BJ (cell line): Measurements from ENCODE around the gene CNOT8. TPM values are rescaled to one million over a fixed set of nuclear protein-coding genes. Genes with fewer than 3 reads are reported as not detected.
A peak's percentile ranks its signal among the peaks of the same experiment; 100 is the strongest.

ENCODE experiments used
- CTCF ChIA-PET: fragments of 350-600 bp; formaldehyde crosslinking; extraction: SDS; loops from one replicate; lab custom pipeline; 2021; ENCODE audit warnings: antibody characterized with exemption, inconsistent platforms; lab: Yijun Ruan, JAX
- POLR2A ChIA-PET: fragments of 300-600 bp; sonication (Branson Sonifier 250); formaldehyde crosslinking; extraction: SDS; loops from one replicate; lab custom pipeline; 2021; ENCODE audit warnings: antibody characterized with exemption; lab: Charles Lee
- DNase-seq: peaks from one replicate; pipeline ENCODE4 v3.0.0-alpha.2; 2011; ENCODE audit warnings: low read depth
- H3K27me3 ChIP-seq: 2 replicates; pipeline ENCODE4 v1.6.0; 2011; ENCODE audit warnings: low read length; ENCODE audit not compliant: control insufficient read depth, insufficient read depth
- H3K36me3 ChIP-seq: 2 replicates; pipeline ENCODE4 v1.5.1; 2011; ENCODE audit warnings: low read length; ENCODE audit not compliant: control insufficient read depth, insufficient read depth
- H3K4me3 ChIP-seq: 2 replicates; pipeline ENCODE4 v1.5.1; 2011; ENCODE audit warnings: low read depth, mild to moderate bottlenecking, control low read depth, low read length
- polyA plus RNA-seq: library from polyadenylated mRNA; depleted of rRNA; stranded (reverse); fragments of >200 nt; gene quantifications from 2 replicates; pipeline ENCODE4 v1.2.3, GENCODE V29; 2011
- TF ChIP-seq, protein P1 (sequence below): IDR thresholded peaks from 2 replicates; pipeline ENCODE4 v1.5.1; 2011; ENCODE audit warnings: low read depth, mild to moderate bottlenecking, control low read depth, inconsistent platforms, low read length, moderate library complexity; ENCODE audit not compliant: insufficient read depth

Gene CNOT8
- polyA plus RNA-seq, 1 experiment: 38.8 TPM

DNA sequence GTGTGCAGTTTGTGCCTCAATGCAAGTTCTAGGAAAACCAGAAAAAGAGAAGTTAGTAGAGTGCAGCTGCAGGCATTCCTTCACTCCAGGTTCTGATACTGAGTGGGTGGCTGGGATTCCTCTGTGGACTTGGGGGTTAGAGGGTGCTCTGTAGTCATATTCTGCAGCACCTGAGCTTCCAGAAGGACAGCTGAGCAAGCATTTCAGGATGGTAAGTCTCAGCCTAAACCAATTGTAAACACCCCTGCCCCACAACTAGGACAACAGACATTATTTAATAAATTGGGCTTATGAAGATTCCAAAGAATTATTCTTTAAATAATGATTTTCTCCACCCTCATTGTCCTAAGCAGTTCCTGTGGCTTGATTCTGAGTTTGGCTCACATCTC, 17.2 kb upstream of the CNOT8 start:
- Histone ChIP-seq H3K36me3 (0 out of 2 replicates have a peak, but pooled peaks cover 1% of the 10 kb centered on the region), H3K4me3 (no peak overlapping the region), H3K27me3 (no peaks in the 10 kb centered on the region)
- TF ChIP-seq, protein P1, sequence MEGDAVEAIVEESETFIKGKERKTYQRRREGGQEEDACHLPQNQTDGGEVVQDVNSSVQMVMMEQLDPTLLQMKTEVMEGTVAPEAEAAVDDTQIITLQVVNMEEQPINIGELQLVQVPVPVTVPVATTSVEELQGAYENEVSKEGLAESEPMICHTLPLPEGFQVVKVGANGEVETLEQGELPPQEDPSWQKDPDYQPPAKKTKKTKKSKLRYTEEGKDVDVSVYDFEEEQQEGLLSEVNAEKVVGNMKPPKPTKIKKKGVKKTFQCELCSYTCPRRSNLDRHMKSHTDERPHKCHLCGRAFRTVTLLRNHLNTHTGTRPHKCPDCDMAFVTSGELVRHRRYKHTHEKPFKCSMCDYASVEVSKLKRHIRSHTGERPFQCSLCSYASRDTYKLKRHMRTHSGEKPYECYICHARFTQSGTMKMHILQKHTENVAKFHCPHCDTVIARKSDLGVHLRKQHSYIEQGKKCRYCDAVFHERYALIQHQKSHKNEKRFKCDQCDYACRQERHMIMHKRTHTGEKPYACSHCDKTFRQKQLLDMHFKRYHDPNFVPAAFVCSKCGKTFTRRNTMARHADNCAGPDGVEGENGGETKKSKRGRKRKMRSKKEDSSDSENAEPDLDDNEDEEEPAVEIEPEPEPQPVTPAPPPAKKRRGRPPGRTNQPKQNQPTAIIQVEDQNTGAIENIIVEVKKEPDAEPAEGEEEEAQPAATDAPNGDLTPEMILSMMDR: no peak
- ChIA-PET CTCF (interaction anchor here (0.5 to 1.2 kb wide), 2 partner anchors 10 to 14 kb away, joined by 3 to 4 read pairs; no protein-coding TSS in a partner anchor), POLR2A (interaction anchor here (0.5 kb wide), 1 partner anchor 9 kb away, joined by 3 read pairs; no protein-coding TSS in a partner anchor)
- no peak for DNase-seq

DNA sequence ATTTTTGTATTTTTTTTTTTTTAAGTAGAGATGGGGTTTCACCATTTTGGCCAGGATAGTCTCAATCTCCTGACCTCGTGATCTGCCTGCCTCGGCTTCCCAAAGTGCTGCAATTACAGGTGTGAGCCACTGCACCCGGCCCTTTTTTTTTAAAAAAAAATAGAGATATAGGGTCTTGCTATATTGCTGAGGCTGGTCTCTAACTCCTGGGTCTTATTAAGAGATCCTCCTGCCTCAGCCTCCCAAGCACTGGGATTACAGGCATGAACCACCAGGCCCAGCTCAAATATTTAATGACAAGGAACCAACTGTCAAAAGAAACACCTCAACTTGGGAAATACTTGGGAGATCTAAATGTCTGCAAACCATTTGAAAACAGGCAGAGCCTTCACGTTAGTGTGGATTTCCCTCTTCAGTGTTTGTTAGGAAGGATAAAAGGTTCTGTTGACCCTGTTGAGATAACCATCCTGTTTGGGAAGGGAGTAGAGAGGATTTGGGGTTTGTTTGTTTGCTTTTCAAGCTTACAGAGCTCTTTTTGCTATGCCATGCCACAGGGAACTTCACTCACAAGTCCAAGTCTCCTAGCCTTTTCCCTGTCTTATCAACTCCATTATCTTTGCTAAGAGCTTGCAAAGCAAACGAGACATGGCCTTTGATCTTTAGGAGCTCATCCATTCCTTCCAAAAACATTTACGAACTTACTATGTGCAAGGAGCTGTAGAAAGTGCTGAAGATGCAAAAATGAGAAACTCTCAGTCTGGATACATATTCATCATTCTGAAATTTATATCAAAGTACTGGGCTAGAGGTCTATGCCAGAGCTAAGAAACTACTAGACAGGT, 15.5 kb upstream of the CNOT8 start:
- TF ChIP-seq, protein P1: no peak
- H3K36me3 ChIP-seq: no peaks in the 10 kb centered on the region
- no peak overlapping the region for H3K4me3 ChIP-seq
- DNase-seq: no peak
- ChIA-PET POLR2A (no interaction called here), CTCF (interaction anchor here (0.9 kb wide), 2 partner anchors 23 to 193 kb away, joined by 3 read pairs; no protein-coding TSS in a partner anchor)
- H3K27me3 ChIP-seq: no peaks in the 10 kb centered on the region

DNA sequence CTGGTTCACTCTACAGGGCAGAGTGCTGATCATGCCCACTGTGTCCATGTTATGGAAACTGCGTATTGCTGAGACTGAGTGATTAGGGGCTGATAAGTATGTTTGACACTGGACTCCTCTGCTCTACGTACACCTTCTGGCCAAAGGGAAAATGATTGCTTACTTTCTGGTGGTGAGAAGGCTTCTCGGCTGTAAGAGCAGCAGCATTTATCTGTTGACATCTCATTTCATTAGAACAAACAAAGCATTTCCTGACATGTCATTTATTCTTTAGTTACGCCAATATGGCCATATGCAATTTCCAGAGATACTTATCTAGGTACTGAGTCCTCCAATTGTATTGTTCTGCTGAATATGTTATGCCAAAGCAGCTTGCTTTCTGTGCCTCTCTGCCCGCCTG, 13.6 kb upstream of the CNOT8 start:
- Histone ChIP-seq H3K27me3 (no peaks in the 10 kb centered on the region), H3K36me3 (no peaks in the 10 kb centered on the region), H3K4me3 (no peak overlapping the region)
- TF ChIP-seq, protein P1: no peak
- CTCF ChIA-PET: no interaction called here
- POLR2A ChIA-PET: no interaction called here
- no peak for DNase-seq

DNA sequence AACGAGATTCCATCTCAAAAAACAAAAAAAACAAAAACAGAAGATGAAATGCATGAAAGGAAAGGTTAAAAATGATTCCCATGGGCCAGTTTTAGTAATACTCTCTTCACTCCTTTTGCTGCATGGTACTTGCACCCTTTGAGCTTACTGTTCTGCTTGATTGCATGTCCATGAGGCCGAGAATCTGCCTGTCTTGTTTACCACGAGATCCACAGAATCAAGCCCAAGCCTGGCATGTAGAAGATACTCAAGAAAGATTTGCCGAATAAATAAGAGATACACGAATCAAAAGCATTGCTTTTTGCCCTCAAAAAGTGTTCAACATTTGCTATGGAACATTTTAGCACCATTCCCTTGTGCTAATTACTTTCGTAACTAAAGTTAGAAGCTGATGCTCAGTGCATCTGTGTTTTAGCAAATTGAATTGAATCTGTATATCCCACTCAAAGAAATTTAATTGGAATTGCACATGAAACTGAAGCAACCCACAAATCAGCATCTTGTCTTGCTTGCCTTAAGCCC, 9.1 kb upstream of the CNOT8 start:
- DNase-seq: no peak
- ChIA-PET CTCF (interaction anchor here (0.7 to 1.5 kb wide), 3 partner anchors 8 to 199 kb away, joined by 3 read pairs; no protein-coding TSS in a partner anchor), POLR2A (no interaction called here)
- Histone ChIP-seq H3K27me3 (no peaks in the 10 kb centered on the region), H3K4me3 (peak overlapping the region; percentile 49), H3K36me3 (no peaks in the 10 kb centered on the region)
- TF ChIP-seq, protein P1: no peak

DNA sequence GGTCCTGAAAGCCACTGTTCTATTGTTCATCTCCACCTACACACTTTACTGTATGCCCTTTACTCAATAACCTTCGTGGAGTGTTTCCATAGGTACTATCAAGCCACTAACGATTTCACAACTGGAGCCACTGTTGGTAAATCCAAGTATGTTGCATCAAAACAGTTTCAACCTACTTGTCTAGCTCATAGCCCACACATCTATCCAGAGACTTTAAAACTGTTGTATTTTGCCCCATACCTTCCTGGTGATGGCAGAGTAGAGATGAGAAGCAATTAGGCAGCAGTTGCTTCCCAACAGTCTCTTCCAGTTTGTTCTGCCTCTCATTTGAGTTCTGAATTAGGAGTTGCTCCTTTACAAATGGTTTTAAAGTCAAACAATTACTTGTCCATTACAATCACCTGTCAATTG, 8.6 kb upstream of the CNOT8 start:
- H3K27me3 ChIP-seq: no peaks in the 10 kb centered on the region
- DNase-seq: no peak
- ChIA-PET CTCF (interaction anchor here (0.7 to 1.5 kb wide), 3 partner anchors 15 to 199 kb away, joined by 3 read pairs; no protein-coding TSS in a partner anchor), POLR2A (no interaction called here)
- H3K4me3 ChIP-seq: peak overlapping the region; percentile 49
- TF ChIP-seq, protein P1: peak; percentile 41
- no peaks in the 10 kb centered on the region for H3K36me3 ChIP-seq
